Breast epithelium (tissue), 4 donors: Measurements from ENCODE around the gene LHX6. TPM values are rescaled to one million over a fixed set of nuclear protein-coding genes. Genes with fewer than 3 reads are reported as not detected.

Source experiments
- DNase-seq, 2 donors: peaks; one replicate each; pipeline ENCODE4 v3.0.0-alpha.2; 2019; ENCODE audit warnings: low spot score in 2 of 2
- H3K27ac ChIP-seq, 2 donors: fragments of 200-600 bp; sonication (generic) in 1 of 2; one replicate each; pipeline ENCODE4 v1.5.1; 2016 to 2019; ENCODE audit warnings: mild to moderate bottlenecking in 1 of 2
- H3K27me3 ChIP-seq, 2 donors: fragments of 200-600 bp; sonication (generic) in 1 of 2; one replicate each; pipeline versions ENCODE4 v1.5.1 to v1.6.0; 2017 to 2019; ENCODE audit warnings: control low read depth in 1 of 2, mild to moderate bottlenecking in 1 of 2
- H3K36me3 ChIP-seq: fragments of 200-600 bp; one replicate; pipeline ENCODE4 v1.5.1; 2019
- H3K4me1 ChIP-seq, 2 donors: fragments of 200-600 bp; sonication (generic); one replicate each; pipeline ENCODE4 v1.5.1; 2016 to 2019; ENCODE audit warnings: control low read depth in 1 of 2
- H3K4me3 ChIP-seq, 3 donors: fragments of 200-600 bp; sonication (generic); 1 replicate in 2 of 3; 2 replicates in 1 of 3; pipeline ENCODE4 v1.5.1; 2016 to 2019; ENCODE audit warnings: mild to moderate bottlenecking in 3 of 3, moderate library complexity in 2 of 3
- H3K9me3 ChIP-seq, 2 donors: fragments of 200-600 bp; sonication (generic) in 1 of 2; one replicate each; pipeline ENCODE4 v1.5.1; 2016 to 2019; ENCODE audit warnings: control low read depth in 1 of 2
- CTCF ChIP-seq, 3 donors: fragments of 450-650 bp; IDR thresholded peaks; one replicate each; pipeline ENCODE4 v1.5.1; 2016 to 2017; ENCODE audit warnings: antibody characterized with exemption in 3 of 3, mild to moderate bottlenecking in 3 of 3, moderate library complexity in 3 of 3
- POLR2A ChIP-seq: fragments of 450-650 bp; IDR thresholded peaks from one replicate; pipeline ENCODE4 v1.6.1; 2016; ENCODE audit warnings: antibody characterized with exemption, mild to moderate bottlenecking, moderate library complexity
- POLR2AphosphoS5 ChIP-seq, 3 donors: sonication (generic); formaldehyde crosslinking; IDR thresholded peaks; one replicate each; pipeline ENCODE4 v1.6.1; 2017; ENCODE audit warnings: antibody characterized with exemption in 3 of 3
- intact Hi-C: fragments of 100-400 bp; cut with DNase I; formaldehyde crosslinking; loops from one replicate; pipeline ENCODE4 v1.15.1; 2023; ENCODE audit warnings: low total_unique reads
- total RNA-seq, 3 donors: library from RNA; depleted of rRNA; stranded (reverse); fragments of >200 nt; gene quantifications; one replicate each; pipeline ENCODE4 v1.1.0, GENCODE V29; 2016

The LHX6 gene
- total RNA-seq, 3 donors from 2014 or later: 1.8 to 9.8 (median 4.8) TPM

DNA sequence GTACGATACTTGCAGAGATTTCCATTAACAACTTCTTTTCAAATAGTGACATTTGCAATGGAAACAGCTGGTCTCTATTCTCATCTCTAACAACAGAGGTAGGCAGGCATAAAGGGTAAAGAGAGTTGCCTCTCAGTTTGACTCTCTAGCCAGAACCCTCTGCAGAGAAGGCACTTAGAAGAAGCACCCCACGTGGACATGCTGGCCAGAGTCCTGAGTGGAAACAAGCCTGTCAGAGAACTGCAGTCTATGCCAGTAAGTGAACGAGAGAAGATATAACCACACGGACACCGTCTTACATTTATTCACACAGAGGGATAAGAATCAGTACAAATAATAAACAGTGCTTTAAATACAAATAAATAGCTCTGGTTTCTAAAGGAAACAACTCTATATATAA lies 11.0 kb upstream of the LHX6 start:
- H3K4me1 ChIP-seq: no peaks in the 10 kb centered on the region
- H3K4me3 ChIP-seq: no peak overlapping the region
- peaks cover 6% of the 10 kb centered on the region for H3K36me3 ChIP-seq
- intact Hi-C loops: no loop called here
- no peaks in the 10 kb centered on the region for H3K27me3 ChIP-seq
- TF ChIP-seq POLR2A (no peak), POLR2AphosphoS5 (IDR thresholded peaks at IDR 0.05) (no peak), CTCF (IDR thresholded peaks at IDR 0.05) (no peak)
- H3K9me3 ChIP-seq: no peaks in the 10 kb centered on the region
- no peak for DNase-seq
- H3K27ac ChIP-seq: no peak overlapping the region

GRCh38 chr9:122236681-122237080 lies 7.9 kb upstream of the LHX6 start:
- Histone ChIP-seq H3K27me3 (peaks cover 0 to 1% of the 10 kb centered on the region in 2 donors), H3K4me3 (no peak overlapping the region), H3K9me3 (no peaks in the 10 kb centered on the region), H3K4me1 (no peaks in the 10 kb centered on the region), H3K27ac (no peak overlapping the region), H3K36me3 (peaks cover 6% of the 10 kb centered on the region)
- TF ChIP-seq CTCF (IDR thresholded peaks at IDR 0.05) (no peak), POLR2A (no peak), POLR2AphosphoS5 (IDR thresholded peaks at IDR 0.05) (no peak)
- no peak for DNase-seq
- intact Hi-C loops: no loop called here

- no peak for TF ChIP-seq CTCF (IDR thresholded peaks at IDR 0.05)
- TF ChIP-seq POLR2A: no peak
- TF ChIP-seq POLR2AphosphoS5 (IDR thresholded peaks at IDR 0.05): no peak
- intact Hi-C loops: no loop called here
- Histone ChIP-seq H3K27ac (no peak overlapping the region), H3K36me3 (no peaks in the 10 kb centered on the region), H3K9me3 (no peaks in the 10 kb centered on the region), H3K27me3 (peaks cover 0 to 24% of the 10 kb centered on the region in 2 donors), H3K4me1 (no peaks in the 10 kb centered on the region), H3K4me3 (no peak overlapping the region)
- DNase-seq: no peak
Observed at GRCh38 chr9:122234022-122234748, 5.4 kb upstream of the LHX6 start.

- Histone ChIP-seq H3K4me3 (no peak overlapping the region), H3K9me3 (no peaks in the 10 kb centered on the region), H3K4me1 (peaks cover 3 to 5% of the 10 kb centered on the region in 2 donors), H3K36me3 (no peaks in the 10 kb centered on the region), H3K27ac (no peak overlapping the region), H3K27me3 (peaks cover 6 to 36% of the 10 kb centered on the region in 2 donors)
- intact Hi-C loops: no loop called here
- no peak for DNase-seq
- TF ChIP-seq CTCF (IDR thresholded peaks at IDR 0.05): no peak
- TF ChIP-seq POLR2A: no peak
Observed at GRCh38 chr9:122232796-122233306, 4.1 kb upstream of the LHX6 start.

- no peak for TF ChIP-seq CTCF (IDR thresholded peaks at IDR 0.05)
- no peak for TF ChIP-seq POLR2A
- TF ChIP-seq POLR2AphosphoS5 (IDR thresholded peaks at IDR 0.05): no peak
- peaks cover 3 to 5% of the 10 kb centered on the region in 2 donors for H3K4me1 ChIP-seq
- H3K9me3 ChIP-seq: no peaks in the 10 kb centered on the region
- peaks cover 13 to 70% of the 10 kb centered on the region in 2 donors for H3K27me3 ChIP-seq
- H3K4me3 ChIP-seq: no peak overlapping the region
- H3K36me3 ChIP-seq: no peaks in the 10 kb centered on the region
- intact Hi-C loops: no loop called here
- DNase-seq: no peak
- no peak overlapping the region for H3K27ac ChIP-seq
Observed at GRCh38 chr9:122229485-122229837, 704 bp upstream of the LHX6 start.
